GM12875 (cell line): ENCODE data around the gene TTC39A.

Source experiments
- H3K4me3 ChIP-seq: one replicate; pipeline ENCODE4 v1.5.1; 2011; ENCODE audit warnings: low read depth, low read length, control low read depth
- TF ChIP-seq, protein P1 (sequence below): IDR thresholded peaks from 2 replicates; pipeline ENCODE4 v1.5.1; 2011; ENCODE audit warnings: low read depth, mild to moderate bottlenecking, control low read depth, inconsistent platforms, low read length, moderate library complexity, borderline replicate concordance; ENCODE audit not compliant: insufficient read depth

Gene TTC39A

DNA sequence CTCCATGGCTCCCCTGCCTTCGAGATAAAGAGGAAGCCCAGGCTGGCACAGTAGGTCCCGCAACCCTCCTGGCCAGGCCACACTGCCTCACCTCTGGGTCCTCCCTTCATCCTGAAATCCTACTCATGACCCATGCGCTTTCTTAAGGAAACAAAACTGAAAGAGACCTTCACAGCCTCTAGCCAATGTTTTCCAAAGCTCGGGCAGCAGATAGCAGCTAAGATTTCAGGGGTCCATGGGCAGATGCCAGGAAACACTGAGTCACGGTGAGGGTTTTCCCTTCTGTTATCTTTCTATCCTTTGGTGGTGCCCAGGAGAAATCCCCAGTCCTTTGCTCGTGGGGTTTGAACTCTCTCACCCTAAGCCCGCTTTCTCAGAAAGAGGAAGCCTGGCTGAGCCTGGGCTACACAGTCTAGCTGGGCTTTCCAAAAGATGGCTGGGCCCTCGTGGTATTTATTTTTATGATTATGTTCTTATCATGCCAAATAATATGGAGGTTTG, 26.6 kb downstream of the TTC39A start:
- no peak overlapping the region for H3K4me3 ChIP-seq
- TF ChIP-seq, protein P1, sequence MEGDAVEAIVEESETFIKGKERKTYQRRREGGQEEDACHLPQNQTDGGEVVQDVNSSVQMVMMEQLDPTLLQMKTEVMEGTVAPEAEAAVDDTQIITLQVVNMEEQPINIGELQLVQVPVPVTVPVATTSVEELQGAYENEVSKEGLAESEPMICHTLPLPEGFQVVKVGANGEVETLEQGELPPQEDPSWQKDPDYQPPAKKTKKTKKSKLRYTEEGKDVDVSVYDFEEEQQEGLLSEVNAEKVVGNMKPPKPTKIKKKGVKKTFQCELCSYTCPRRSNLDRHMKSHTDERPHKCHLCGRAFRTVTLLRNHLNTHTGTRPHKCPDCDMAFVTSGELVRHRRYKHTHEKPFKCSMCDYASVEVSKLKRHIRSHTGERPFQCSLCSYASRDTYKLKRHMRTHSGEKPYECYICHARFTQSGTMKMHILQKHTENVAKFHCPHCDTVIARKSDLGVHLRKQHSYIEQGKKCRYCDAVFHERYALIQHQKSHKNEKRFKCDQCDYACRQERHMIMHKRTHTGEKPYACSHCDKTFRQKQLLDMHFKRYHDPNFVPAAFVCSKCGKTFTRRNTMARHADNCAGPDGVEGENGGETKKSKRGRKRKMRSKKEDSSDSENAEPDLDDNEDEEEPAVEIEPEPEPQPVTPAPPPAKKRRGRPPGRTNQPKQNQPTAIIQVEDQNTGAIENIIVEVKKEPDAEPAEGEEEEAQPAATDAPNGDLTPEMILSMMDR, result no peak

DNA sequence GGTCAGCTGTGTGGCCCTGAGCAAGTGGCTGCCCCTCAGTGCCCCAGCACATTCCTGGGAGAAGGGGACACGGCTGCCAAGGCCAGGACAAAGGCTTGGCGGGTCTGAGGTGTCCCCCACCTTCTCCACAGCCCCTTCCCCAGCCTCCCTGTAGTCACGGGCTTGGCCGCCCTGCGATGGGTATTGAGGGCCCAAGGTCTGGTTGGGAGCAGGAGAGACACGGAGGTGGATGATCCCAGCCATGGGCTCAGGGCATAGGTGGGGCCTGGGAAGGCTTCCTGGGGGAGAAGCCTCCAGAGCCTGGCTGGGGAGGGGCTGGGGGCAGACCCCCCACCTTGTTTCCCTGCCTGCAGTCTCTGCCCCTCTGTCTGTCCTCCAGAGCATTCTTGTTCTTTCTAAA, 27.0 kb downstream of the TTC39A start:
- H3K4me3 ChIP-seq, result no peak overlapping the region
- TF ChIP-seq, protein P1, result no peak

DNA sequence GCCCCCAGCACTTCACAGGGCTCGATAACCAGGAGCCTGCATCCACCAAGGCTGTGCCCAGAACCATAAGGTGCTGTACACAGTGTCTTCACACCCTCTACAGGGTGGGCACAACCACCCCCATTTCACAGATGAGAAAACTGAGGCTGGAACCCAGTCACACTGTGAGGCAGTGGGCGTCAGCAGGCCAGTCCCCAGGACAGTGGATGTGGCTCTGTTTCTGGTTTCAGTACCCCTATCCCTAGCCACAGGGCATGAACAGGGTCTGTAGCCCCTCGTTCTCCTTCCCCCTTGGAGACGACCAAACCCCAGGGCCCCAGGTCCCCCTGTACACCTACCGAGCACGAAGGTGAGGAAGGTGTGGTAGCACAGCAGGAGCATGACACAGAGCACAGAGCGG, 27.6 kb downstream of the TTC39A start:
- TF ChIP-seq, protein P1, result no peak
- H3K4me3 ChIP-seq, result no peak overlapping the region

DNA sequence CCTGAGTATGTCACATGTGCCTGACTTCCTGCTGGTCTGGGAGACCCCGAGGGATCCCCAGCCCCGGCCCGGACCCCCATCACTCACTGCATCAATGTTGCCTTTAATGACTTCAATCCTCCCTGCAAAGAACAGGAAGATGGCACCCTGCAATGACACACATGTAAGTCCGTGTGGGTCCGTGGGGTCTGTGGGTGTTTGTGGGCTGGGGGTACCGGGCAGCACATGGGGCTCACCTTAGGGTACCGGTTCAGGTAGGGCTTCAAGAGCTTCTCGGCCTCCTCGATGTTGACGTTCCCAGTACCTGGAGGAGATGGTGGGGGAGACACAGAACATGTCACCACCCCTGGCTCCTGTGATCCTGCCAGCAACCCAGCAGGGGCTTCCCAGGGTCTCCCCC, 28.1 kb downstream of the TTC39A start:
- H3K4me3 ChIP-seq, result no peak overlapping the region
- TF ChIP-seq, protein P1, result no peak

- H3K4me3 ChIP-seq, result no peak overlapping the region
- TF ChIP-seq, protein P1, result no peak
Observed at GRCh38 chr1:51301844-51302162, 28.6 kb downstream of the TTC39A start.

DNA sequence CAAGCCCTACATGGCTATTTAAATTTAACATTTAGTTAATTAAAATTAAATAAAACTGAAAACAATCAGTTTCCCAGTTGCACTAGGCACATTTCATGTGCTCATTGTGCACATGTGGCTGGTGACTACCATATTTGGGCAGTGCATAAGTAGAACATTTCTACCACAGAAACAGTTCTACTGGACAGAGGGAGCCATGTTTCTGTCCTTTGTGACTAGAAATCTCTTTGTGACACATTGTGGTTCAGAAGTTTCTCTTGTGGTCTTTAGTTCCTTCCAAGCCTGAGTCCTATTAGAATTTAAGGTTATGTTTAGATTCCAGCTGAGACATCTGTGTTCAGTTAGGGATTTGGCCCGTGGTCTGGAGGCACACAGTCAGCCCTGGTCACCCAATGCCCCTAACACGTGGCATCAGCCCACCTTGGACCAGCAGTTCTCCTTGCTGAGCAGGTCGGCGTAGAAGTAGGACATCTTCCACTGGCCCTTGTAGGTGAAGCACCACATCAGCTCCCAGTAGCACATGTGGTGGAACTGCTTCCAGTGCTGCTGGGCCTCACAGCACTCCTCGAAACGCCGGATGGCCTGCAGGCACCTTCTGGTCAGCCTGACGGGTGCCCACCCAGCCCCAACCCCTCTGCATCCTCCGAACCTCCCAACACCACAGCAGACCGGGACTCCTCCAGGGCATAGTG, 29.1 kb downstream of the TTC39A start:
- no peak overlapping the region for H3K4me3 ChIP-seq
- TF ChIP-seq, protein P1, result no peak

- TF ChIP-seq, protein P1, result no peak
- no peak overlapping the region for H3K4me3 ChIP-seq
Observed at GRCh38 chr1:51299981-51300670, 30.2 kb downstream of the TTC39A start.
